Fibroblast of upper back skin (primary cell): ENCODE results near the gene MMP3.
"Not testable (repeated sequence)": the region's sequence is repeated elsewhere in the genome, so short reads cannot be mapped to it uniquely, and the experiment has no call there.

Source experiments
- DNase-seq: peaks from one replicate; pipeline ENCODE4 v3.0.0-alpha.2; 2013

MMP3 gene

DNA sequence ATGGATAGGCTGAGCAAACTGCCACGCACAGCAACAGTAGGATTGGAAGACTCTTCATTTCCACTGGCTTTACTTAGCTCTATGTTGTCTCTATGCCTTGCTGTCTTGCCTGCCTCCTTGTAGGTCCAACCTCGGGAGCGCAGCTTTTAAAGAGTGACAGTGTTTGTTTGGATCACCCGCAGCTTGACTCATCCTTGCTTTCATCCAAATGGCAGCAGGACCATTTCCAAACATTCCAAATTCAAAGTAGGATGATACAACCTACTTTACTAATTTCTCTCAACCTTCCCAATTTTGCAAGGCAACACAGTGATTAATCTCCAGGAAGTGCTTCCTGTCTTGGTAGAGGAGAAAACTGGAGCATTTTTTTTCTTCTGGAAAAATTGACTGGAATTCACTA lies at the start of gene MMP3:
Gene MMP3, minus strand, starts transcription at position 121 of the 400 bp plus-strand sequence. Its CDS starts 63 bp downstream, at position 58.
- peak; percentile 75 for DNase-seq

GRCh38 chr11:102891736-102892135 lies 48.3 kb upstream of the MMP3 start:
- peak; percentile 55 for DNase-seq

DNA sequence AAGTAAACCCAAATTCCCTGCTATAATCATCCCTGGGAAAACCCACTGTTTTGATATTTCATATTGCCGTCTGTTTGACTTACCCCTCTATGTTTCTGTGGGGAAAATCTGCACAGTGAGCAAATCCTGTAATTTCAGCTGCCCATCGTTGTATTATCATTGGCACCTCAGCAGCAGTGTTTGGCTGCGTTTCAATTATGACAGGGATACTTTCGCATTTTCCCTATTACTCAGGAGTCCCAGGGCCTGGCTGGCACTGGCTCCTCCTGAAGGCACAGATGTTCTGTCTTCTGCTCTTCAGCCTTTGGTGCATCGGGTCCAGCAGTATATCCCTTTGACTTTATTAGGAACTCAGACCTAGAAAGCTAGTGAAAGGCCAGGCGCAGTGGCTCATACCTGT lies 43.6 kb upstream of the MMP3 start:
- DNase-seq = no peak

DNA sequence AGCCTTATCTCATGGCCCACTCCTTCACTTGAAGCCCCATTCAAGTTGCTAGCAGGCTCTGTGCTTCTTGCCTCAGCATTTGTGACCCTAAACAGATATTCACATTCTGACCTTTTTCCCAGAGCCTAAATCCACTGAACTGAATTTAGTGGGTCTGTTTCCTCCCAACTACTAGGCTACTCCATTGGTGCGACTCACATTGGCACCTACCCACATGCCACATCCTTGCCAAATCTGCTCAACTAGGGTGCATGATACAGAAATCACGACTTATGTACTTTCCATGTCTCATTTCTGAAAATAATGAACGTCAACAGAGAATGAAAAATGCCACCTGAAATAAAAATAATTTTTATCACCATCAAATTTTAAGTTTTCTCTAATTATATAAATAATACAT lies 39.7 kb upstream of the MMP3 start:
- DNase-seq = no peak

DNA sequence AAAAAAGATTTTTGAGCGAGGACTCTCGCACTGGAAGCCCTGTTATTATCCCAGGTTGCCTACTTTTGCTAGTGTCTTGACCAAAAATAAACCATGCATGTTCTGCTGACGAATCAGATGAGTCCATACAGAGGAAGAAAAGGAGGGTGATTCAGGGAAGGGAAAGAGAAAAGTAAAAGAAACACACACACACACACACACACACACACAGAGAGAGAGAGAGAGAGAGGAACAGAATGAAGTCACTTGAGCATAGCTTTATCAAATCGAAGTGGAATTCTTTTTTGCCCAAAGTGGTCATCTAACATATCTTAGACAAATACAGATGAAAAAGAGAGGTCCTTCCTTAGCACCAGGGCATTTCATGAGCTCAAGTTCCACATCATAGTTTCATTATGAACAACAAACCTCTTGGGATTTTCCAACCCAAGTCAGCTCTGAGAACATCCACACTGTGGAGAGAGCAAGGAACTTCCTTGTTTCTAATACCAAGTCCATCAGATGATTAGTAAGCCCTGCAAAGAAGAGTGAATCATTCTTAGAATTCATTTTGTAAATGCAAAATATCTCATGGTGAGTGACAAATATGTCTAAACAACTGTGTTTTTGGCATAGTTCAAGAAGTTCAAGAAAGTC lies 39.1 kb upstream of the MMP3 start:
- DNase-seq = peak; percentile 80

DNA sequence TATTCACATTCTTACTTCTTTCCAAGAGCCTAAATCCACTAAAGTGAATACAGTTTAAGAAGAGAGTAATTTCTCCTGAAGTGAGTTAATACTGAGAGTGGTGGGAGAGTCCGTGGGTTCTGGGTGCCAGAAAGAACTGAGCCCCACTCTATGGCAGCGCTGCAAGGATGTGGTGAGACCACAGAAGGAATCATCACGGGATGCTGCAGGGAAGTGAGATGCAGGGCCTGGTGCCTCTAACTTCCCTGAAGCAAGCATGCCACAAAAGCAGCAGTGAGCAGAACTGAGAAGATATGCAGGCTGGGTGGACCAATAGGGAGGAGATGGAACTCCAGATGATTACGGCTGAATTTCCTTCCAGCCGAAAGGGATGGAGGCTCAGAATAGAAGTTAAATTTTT lies 36.4 kb upstream of the MMP3 start:
- DNase-seq = no peak

GRCh38 chr11:102878595-102878994 lies 35.2 kb upstream of the MMP3 start:
- no peak for DNase-seq

DNA sequence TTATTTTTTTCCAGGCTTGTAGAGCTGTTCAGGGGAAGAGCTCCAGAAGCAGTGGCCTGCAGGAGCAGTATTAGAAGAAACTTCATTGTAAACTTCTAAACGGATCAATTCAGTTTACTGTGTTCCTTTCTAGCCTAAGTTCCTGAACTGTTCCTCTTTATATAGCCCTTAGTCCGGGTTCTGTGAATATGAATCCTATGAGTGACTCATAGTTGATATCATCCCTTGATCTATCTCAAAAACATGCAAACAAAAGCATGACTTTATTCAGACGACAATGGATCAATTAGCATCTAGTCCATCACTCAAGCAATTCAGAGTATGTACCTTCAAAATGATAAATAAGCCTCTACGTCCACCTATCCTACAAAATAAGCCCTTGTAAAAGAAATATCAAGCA lies 31.4 kb upstream of the MMP3 start, which contains the start of gene MMP12:
Gene MMP12, minus strand, starts transcription at position 131 of the 400 bp plus-strand sequence. Its CDS starts 45 bp downstream, at position 86.
- DNase-seq = no peak

DNA sequence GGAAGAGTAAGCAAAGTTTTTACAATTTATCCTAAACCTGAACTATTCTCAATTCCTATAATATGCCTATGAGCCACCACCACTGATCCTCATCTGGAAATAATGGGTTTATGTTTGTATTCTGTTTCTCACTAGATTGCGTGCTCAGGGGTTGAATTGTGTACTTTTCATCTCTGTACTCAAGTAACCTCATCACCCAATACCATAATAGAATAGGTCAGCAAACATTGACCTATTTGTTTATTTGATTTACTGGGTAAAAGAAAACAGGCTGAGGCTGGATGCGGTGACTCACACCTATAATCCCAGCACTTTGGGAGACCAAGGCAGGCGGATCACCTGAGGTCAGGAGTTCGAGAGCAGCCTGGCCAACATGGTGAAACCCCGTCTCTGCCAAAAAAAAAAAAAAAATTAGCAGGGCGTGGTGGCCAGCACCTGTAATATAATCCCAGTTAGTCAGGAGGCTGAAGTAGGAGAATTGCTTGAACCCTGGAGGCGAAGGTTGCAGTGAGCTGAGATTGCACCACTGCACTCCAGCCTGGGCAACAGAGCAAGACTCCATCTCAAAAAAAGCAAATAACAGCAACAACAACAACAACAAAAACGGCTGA lies 26.1 kb upstream of the MMP3 start:
- not testable (repeated sequence) for DNase-seq

DNA sequence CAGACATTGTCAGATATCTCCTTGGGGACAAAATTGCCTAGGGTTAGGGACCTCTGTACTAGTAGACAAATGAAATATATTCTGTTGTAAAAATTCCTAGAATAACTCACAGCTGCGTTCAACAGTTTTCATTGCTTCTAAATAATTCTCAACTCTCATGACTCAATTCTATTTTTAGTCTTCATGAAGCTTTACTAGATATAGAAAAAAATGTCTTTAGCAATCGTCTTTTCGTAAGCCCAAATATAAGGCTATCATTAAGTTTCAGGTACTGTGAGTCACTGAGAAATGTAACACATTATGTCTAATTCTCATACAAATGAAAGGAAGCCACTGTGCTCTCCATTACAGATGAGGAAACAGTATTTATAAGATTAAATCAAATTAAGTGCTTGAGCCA lies 24.9 kb upstream of the MMP3 start:
- peak; percentile 54 for DNase-seq

- no peak for DNase-seq
Measured at GRCh38 chr11:102864724-102865123, 21.3 kb upstream of the MMP3 start.

- DNase-seq = no peak
Measured at GRCh38 chr11:102853956-102854355, 10.5 kb upstream of the MMP3 start.

- DNase-seq = no peak
Measured at GRCh38 chr11:102853055-102853454, 9.6 kb upstream of the MMP3 start.

- peak; percentile 97 for DNase-seq
Measured at GRCh38 chr11:102850973-102851745, 7.8 kb upstream of the MMP3 start.

GRCh38 chr11:102849311-102849710 lies 5.9 kb upstream of the MMP3 start:
- DNase-seq = peak; percentile 83

DNA sequence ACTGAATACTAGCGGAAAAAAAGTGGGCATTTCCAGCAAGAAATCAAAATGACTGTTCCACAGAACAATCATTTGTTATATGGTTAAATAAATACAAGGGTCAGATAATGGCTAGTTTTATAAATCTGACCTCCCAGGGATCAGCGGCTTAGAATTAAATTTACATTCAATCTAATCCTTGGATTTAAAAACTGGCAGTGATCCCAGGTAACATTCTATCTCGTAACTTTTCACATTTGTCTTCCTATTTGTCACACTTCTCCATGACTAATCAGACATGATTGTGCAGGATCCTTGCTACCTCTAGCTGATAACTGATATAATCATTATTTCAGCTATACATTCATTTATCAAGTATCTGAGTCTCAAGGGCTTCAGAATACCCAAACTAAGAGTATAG lies 2.9 kb upstream of the MMP3 start:
- DNase-seq = peak; percentile 73

DNA sequence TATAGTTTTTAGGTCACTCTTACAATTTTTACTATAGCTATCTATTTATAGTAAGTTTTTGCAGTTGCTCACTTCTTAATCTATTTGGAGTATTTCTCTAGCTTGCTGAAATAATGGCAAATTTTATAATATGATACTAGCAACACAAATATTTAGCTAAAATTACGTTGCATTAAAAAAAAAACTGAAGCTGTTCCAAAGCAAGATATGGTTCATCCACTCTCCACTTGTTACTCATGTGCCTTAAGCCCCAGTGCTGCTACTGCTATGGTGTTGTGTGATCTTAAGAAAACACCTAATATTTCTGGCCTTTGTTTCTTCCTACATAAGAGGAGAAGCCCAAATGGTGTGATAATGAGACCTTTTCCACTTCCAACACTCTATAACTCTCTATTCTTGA lies 479 bp downstream of the MMP3 start:
- no peak for DNase-seq

- DNase-seq = no peak
Measured at GRCh38 chr11:102840018-102840417, 3.4 kb downstream of the MMP3 start.

GRCh38 chr11:102837646-102838045 lies 5.8 kb downstream of the MMP3 start:
- DNase-seq = no peak

DNA sequence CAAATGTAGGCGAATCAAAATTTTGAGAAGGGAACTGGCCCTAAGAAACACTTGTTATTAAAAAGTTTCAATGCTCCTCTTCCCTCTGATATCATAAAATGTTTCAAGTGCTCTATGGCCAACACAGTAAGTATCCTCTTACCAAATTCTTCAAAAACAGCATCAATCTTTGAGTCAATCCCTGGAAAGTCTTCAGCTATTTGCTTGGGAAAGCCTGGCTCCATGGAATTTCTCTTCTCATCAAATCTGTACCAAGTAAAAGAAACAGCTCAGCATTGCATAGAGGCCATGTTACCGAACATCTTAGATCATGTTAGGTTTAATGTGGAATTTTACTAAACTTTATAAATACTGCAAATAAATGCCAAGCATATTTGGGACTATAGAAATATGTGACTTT lies 6.3 kb downstream of the MMP3 start:
- DNase-seq = peak; percentile 76

DNA sequence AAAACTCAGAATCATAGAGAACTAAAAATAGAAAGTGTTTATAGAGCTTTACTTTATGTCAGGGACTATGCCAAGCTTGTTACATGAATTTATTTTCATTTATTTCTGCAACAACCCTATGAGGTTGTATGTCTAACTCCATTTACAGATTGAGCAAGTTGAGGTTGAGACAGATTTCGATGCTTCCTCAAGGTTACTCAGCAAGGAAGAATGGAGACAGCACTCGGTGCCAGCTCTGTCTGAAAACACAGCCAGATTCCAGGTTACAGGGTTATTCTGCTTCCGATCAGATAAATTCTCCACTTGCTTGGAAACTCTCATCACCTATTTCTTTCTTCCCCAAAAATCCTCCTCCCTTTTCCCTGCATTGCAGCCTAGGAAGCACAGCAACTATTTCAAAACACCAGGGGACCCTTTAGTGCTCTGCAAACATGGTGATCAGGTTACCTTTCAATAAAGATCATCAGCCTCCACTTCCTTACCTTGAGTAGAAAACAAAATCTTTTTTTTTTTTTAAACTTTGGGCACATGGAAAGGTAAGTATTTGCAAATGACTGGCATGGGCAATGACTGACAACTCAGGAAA lies 7.0 kb downstream of the MMP3 start:
- DNase-seq = peak; percentile 94

DNA sequence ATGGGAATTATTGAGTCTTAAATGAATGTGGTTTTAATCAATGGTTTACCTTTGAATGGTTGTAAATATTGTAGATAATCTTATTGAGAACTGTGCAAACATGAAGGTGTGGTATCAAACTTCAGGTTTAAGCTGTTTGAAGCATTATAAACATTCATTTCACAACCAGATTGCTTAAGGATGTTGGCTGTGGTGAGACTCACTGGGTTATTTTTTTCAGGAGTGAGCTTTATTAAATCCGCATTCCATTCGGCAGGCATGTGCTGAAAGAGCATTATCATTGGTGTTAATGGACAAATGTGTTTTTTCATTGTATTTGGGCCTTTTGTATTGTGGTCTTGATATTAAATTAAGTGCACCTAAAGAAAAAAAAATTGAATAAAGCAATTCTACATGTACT lies 9.7 kb downstream of the MMP3 start:
- peak; percentile 52 for DNase-seq

GRCh38 chr11:102832612-102833011 lies 10.8 kb downstream of the MMP3 start:
- DNase-seq = no peak
